ENCODE data around the gene EZR. TPM values are rescaled to one million over a fixed set of nuclear protein-coding genes. Genes with fewer than 3 reads are reported as not detected.
A peak's percentile ranks its signal among the peaks of the same experiment; 100 is the strongest.

EZR gene
- total RNA-seq, 1 donor from 2014 or later: 260 TPM

DNA sequence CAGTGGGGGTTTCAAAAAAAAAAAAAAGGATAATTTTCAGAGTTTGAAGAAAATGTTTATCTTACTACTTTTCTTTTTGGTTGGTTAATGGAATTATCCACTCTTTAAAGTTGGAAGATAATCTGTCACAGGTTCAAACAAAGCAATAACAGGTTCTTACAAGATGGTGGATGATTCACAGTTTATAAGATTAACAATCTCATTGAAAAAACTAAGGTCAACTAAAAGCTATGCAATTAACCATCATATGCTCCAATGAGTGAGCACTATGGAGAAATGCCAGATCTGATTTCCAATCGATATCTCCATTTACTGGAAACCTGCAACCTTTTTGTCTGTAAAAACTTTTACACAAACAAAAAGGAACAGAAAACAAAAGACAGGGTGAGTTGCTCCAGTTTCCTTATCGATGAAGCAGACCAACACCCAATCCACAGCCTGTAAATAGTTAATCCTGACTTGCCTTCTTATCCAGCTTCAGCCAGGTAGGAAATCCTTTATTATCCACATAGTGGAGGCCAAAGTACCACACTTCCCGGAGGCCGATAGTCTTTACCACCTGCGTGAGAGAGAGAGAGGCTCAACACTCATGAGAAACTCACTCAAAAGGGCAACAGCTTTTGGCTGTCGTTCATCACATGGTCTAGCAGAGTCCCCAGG, 32.4 kb downstream of the EZR start:
- Histone ChIP-seq H3K27ac (no peak overlapping the region), H3K4me1 (peaks cover 14% of the 10 kb centered on the region), H3K36me3 (peaks cover 68% of the 10 kb centered on the region), H3K4me3 (no peak overlapping the region), H3K9me3 (no peaks in the 10 kb centered on the region), H3K27me3 (no peaks in the 10 kb centered on the region)
- intact Hi-C loops (cut with DNase I): no loop called here
- no peak for DNase-seq
- ATAC-seq: no peak
- TF ChIP-seq, protein P1, sequence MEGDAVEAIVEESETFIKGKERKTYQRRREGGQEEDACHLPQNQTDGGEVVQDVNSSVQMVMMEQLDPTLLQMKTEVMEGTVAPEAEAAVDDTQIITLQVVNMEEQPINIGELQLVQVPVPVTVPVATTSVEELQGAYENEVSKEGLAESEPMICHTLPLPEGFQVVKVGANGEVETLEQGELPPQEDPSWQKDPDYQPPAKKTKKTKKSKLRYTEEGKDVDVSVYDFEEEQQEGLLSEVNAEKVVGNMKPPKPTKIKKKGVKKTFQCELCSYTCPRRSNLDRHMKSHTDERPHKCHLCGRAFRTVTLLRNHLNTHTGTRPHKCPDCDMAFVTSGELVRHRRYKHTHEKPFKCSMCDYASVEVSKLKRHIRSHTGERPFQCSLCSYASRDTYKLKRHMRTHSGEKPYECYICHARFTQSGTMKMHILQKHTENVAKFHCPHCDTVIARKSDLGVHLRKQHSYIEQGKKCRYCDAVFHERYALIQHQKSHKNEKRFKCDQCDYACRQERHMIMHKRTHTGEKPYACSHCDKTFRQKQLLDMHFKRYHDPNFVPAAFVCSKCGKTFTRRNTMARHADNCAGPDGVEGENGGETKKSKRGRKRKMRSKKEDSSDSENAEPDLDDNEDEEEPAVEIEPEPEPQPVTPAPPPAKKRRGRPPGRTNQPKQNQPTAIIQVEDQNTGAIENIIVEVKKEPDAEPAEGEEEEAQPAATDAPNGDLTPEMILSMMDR (IDR thresholded peaks at IDR 0.05): no peak

DNA sequence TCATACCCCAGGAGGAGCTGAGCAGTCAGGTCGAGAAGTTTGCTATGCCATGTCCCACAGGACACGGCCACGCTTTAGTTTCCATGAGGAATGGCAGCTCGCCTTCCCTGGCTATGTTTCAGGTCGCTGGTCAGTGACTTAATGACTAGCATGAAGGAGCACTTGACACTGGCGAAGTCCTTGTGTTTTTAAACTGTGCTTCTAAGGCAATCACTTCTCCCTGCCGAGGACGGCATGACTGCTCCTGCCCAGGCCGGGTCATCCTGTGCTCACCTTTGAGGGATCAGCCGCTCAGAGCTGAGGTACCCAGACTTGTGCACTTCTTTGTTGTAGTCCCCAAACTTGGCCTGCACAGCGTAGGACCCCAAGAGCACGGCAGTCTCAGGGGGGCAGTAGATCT, 34.1 kb downstream of the EZR start:
- no peak overlapping the region for H3K27ac ChIP-seq
- H3K27me3 ChIP-seq: no peaks in the 10 kb centered on the region
- H3K4me3 ChIP-seq: no peak overlapping the region
- ATAC-seq: peak; percentile 37
- peaks cover 13% of the 10 kb centered on the region for H3K4me1 ChIP-seq
- DNase-seq: no peak
- peaks cover 86% of the 10 kb centered on the region for H3K36me3 ChIP-seq
- TF ChIP-seq, protein P1 (IDR thresholded peaks at IDR 0.05): no peak
- H3K9me3 ChIP-seq: no peaks in the 10 kb centered on the region
- intact Hi-C loops (cut with DNase I): no loop called here

DNA sequence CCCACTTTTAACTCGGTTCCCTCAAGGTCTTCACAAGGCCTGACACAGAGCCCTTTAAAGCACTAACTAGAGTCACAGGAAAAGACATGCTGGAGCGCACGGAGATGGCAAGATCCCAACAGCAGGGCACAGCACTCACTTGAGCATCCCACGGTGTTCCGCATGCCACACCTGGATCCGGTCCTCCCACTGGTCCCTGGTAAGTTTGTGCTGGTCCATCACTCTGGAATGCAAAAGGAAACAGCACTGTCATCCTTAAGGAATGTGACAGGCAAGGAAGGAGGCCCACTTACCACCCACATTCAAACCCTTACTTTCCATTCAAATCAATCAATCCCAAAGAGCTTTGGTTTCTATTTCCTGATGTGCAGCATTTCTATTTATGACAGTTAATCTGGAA, 34.7 kb downstream of the EZR start:
- Histone ChIP-seq H3K9me3 (no peaks in the 10 kb centered on the region), H3K36me3 (peaks cover 88% of the 10 kb centered on the region), H3K27me3 (no peaks in the 10 kb centered on the region), H3K4me1 (peaks cover 13% of the 10 kb centered on the region), H3K27ac (no peak overlapping the region), H3K4me3 (no peak overlapping the region)
- no peak for DNase-seq
- TF ChIP-seq, protein P1 (IDR thresholded peaks at IDR 0.05): no peak
- ATAC-seq: no peak
- intact Hi-C loops (cut with DNase I): no loop called here

DNA sequence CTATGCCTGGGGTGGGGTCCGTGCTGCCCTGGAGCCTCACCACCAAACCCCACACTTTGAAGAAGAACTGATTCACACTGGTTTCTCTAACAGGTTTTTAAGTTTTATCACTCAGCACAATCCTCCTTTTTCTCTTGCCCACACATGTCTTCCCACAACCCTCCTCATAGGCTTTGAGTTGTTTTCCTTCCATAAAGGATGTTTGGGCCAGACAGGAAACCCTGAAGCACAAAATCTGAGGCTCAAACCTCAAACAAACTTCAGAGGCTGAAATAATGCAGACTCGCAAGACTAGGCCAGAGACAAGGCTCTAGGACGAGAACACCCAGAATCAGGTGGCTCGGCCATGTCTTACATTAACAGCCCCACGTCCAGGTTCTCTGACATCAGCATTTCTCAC, 35.3 kb downstream of the EZR start:
- TF ChIP-seq, protein P1 (IDR thresholded peaks at IDR 0.05): no peak
- H3K27me3 ChIP-seq: no peaks in the 10 kb centered on the region
- peaks cover 13% of the 10 kb centered on the region for H3K4me1 ChIP-seq
- no peaks in the 10 kb centered on the region for H3K9me3 ChIP-seq
- no peak for DNase-seq
- H3K4me3 ChIP-seq: no peak overlapping the region
- H3K27ac ChIP-seq: no peak overlapping the region
- intact Hi-C loops (cut with DNase I): no loop called here
- ATAC-seq: no peak
- peaks cover 90% of the 10 kb centered on the region for H3K36me3 ChIP-seq

DNA sequence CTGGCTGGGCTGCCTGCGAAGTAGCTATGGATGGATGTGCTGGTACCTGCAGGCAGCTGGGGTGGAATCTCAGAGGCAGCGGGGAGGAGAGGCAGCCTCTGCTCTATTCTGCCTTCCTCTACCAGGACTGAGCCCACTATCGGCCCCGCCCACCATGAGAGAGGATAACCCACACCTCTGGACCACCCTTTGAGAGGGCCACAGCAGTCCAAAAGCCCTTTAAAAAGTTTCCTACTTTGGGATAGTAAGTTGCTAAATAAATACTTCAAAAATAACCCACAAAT, 36.1 kb downstream of the EZR start:
- intact Hi-C loops (cut with DNase I): no loop called here
- H3K27me3 ChIP-seq: no peaks in the 10 kb centered on the region
- DNase-seq (no peak), ATAC-seq (no peak)
- TF ChIP-seq, protein P1 (IDR thresholded peaks at IDR 0.05): no peak
- H3K27ac ChIP-seq: no peak overlapping the region
- H3K9me3 ChIP-seq: no peaks in the 10 kb centered on the region
- peaks cover 90% of the 10 kb centered on the region for H3K36me3 ChIP-seq
- H3K4me1 ChIP-seq: peaks cover 13% of the 10 kb centered on the region
- no peak overlapping the region for H3K4me3 ChIP-seq

Measured in upper lobe of right lung (tissue), 1 donor.